ENCODE results near the gene HELB.

The HELB gene

GRCh38 chr12:66354291-66354690 lies 52.0 kb downstream of the HELB start:
- Histone ChIP-seq H2BK5ac (ENCODE audit: low read length) (no peak overlapping the region), H3K4me1 (ENCODE audit: control insufficient read depth in 2 of 2, insufficient read depth in 1 of 2, low read depth in 1 of 2, low read length in 2 of 2) (no peaks in the 10 kb centered on the region), H2AFZ (ENCODE audit: low read length) (no peak overlapping the region), H3K4ac (ENCODE audit: low read length) (no peak overlapping the region), H2BK120ac (ENCODE audit: low read depth, low read length) (no peak overlapping the region), H3K14ac (ENCODE audit: low read length) (no peak overlapping the region), H3K4me2 (ENCODE audit: insufficient read depth, low read length, poor library complexity, severe bottlenecking) (no peak overlapping the region), H3K79me1 (ENCODE audit: low read depth, low read length) (no peaks in the 10 kb centered on the region), H3K36me3 (replicated peaks in 1 of 2; ENCODE audit: control insufficient read depth in 2 of 2, insufficient read depth in 2 of 2, low read length in 2 of 2) (peaks cover 0 to 5% of the 10 kb centered on the region in 2 donors), H3K18ac (ENCODE audit: low read length) (no peak overlapping the region), H3K27me3 (ENCODE audit: control insufficient read depth in 3 of 3, insufficient read depth in 3 of 3, low read depth in 1 of 3, low read length in 3 of 3) (no peaks in the 10 kb centered on the region), H4K8ac (ENCODE audit: low read depth, low read length) (no peak overlapping the region), H2BK15ac (ENCODE audit: low read length) (no peak overlapping the region), H3K9me3 (replicated peaks in 1 of 2; ENCODE audit: control insufficient read depth in 2 of 2, insufficient read depth in 1 of 2, low read depth in 1 of 2, low read length in 2 of 2) (no peaks in the 10 kb centered on the region), H3K9ac (ENCODE audit: low read depth, low read length, poor library complexity) (no peak overlapping the region), H2BK12ac (ENCODE audit: low read length) (no peak overlapping the region), H3K4me3 (ENCODE audit: low read length in 2 of 2) (no peak overlapping the region), H2AK5ac (ENCODE audit: low read depth, low read length) (no peak overlapping the region), H3K23ac (ENCODE audit: low read depth, low read length, poor library complexity) (no peak overlapping the region), H4K91ac (ENCODE audit: low read depth, low read length, poor library complexity) (no peak overlapping the region), H3K27ac (replicated peaks; ENCODE audit: low read length) (no peak overlapping the region)
- no peak for DNase-seq (ENCODE audit: low spot score)
- WGBS, 2 donors (ENCODE audit: extremely low coverage in 2 of 2, insufficient read length in 2 of 2, insufficient replicate concordance in 1 of 2), result no CpG with 5 or more reads among the region's 6 CpGs

DNA sequence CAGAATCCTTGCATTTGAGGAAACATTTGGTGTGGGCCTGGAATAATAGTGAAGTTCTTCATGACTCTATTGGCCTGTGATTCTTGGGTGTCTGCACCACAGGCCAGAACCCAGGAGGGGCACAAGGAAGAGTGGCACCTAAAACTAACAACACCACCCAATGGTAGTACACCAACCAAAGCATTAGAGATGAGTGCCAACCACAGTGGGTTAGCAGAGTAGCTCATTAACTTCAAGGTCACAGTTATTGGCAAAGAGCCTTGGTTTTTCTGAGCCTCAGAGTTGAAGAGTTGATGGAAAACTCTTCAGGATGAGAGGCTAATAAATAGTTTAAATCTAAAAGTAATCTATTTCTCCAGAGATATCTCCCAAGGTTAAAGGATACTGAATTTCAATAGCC lies 57.0 kb downstream of the HELB start:
- H2BK5ac ChIP-seq (ENCODE audit: low read length), result no peak overlapping the region
- no peaks in the 10 kb centered on the region for H3K4me1 ChIP-seq (ENCODE audit: control insufficient read depth in 2 of 2, insufficient read depth in 1 of 2, low read depth in 1 of 2, low read length in 2 of 2)
- H3K4me3 ChIP-seq (ENCODE audit: low read length in 2 of 2), result no peak overlapping the region
- H3K9ac ChIP-seq (ENCODE audit: low read depth, low read length, poor library complexity), result no peak overlapping the region
- H3K23ac ChIP-seq (ENCODE audit: low read depth, low read length, poor library complexity), result no peak overlapping the region
- H2AFZ ChIP-seq (ENCODE audit: low read length), result no peak overlapping the region
- H3K14ac ChIP-seq (ENCODE audit: low read length), result no peak overlapping the region
- H3K27me3 ChIP-seq (ENCODE audit: control insufficient read depth in 3 of 3, insufficient read depth in 3 of 3, low read depth in 1 of 3, low read length in 3 of 3), result no peaks in the 10 kb centered on the region
- no peaks in the 10 kb centered on the region for H3K9me3 ChIP-seq (replicated peaks in 1 of 2; ENCODE audit: control insufficient read depth in 2 of 2, insufficient read depth in 1 of 2, low read depth in 1 of 2, low read length in 2 of 2)
- H3K27ac ChIP-seq (replicated peaks; ENCODE audit: low read length), result no peak overlapping the region
- H3K36me3 ChIP-seq (replicated peaks in 1 of 2; ENCODE audit: control insufficient read depth in 2 of 2, insufficient read depth in 2 of 2, low read length in 2 of 2), result peaks cover 0 to 2% of the 10 kb centered on the region in 2 donors
- H2BK12ac ChIP-seq (ENCODE audit: low read length), result no peak overlapping the region
- H4K91ac ChIP-seq (ENCODE audit: low read depth, low read length, poor library complexity), result no peak overlapping the region
- H3K4ac ChIP-seq (ENCODE audit: low read length), result no peak overlapping the region
- no peak overlapping the region for H2AK5ac ChIP-seq (ENCODE audit: low read depth, low read length)
- DNase-seq (ENCODE audit: low spot score), result no peak
- no peak overlapping the region for H3K18ac ChIP-seq (ENCODE audit: low read length)
- H3K4me2 ChIP-seq (ENCODE audit: insufficient read depth, low read length, poor library complexity, severe bottlenecking), result no peak overlapping the region
- no peak overlapping the region for H4K8ac ChIP-seq (ENCODE audit: low read depth, low read length)
- no peak overlapping the region for H2BK15ac ChIP-seq (ENCODE audit: low read length)
- H2BK120ac ChIP-seq (ENCODE audit: low read depth, low read length), result no peak overlapping the region
- H3K79me1 ChIP-seq (ENCODE audit: low read depth, low read length), result no peaks in the 10 kb centered on the region

DNA sequence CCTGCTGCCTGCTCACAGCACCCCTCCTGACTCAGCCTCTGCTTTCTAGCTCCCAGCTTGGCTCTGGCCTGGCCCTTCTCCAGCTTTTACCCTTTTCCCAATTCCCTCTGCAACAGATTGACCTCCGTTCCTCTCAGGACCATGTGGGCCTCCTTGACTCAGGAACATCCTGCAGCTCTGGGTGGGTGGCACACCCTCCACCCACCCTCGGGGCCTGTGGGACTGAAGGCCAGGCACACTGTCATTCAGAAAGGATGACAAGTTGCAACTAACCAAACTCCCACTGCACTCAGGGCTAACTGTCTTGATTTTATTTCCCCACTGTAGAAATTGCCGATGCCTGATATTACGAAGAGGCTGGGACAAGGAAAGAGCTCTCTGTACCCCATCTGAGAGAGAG lies 59.4 kb downstream of the HELB start:
- H3K4me3 ChIP-seq (ENCODE audit: low read length in 2 of 2), result no peak overlapping the region
- WGBS, 2 donors (ENCODE audit: extremely low coverage in 2 of 2, insufficient read length in 2 of 2, insufficient replicate concordance in 1 of 2), result no CpG with 5 or more reads among the region's 4 CpGs

GRCh38 chr12:66365718-66366490 lies 63.6 kb downstream of the HELB start:
- no peak overlapping the region for H4K91ac ChIP-seq (ENCODE audit: low read depth, low read length, poor library complexity)
- H3K18ac ChIP-seq (ENCODE audit: low read length), result no peak overlapping the region
- H3K9me3 ChIP-seq (replicated peaks in 1 of 2; ENCODE audit: control insufficient read depth in 2 of 2, insufficient read depth in 1 of 2, low read depth in 1 of 2, low read length in 2 of 2), result no peaks in the 10 kb centered on the region
- no peak overlapping the region for H3K4me3 ChIP-seq (ENCODE audit: low read length in 2 of 2)
- no peaks in the 10 kb centered on the region for H3K4me1 ChIP-seq (ENCODE audit: control insufficient read depth in 2 of 2, insufficient read depth in 1 of 2, low read depth in 1 of 2, low read length in 2 of 2)
- H2AK5ac ChIP-seq (ENCODE audit: low read depth, low read length), result no peak overlapping the region
- H3K4me2 ChIP-seq (ENCODE audit: insufficient read depth, low read length, poor library complexity, severe bottlenecking), result no peak overlapping the region
- H2BK12ac ChIP-seq (ENCODE audit: low read length), result no peak overlapping the region
- H3K9ac ChIP-seq (ENCODE audit: low read depth, low read length, poor library complexity), result no peak overlapping the region
- no peak overlapping the region for H3K14ac ChIP-seq (ENCODE audit: low read length)
- H2BK120ac ChIP-seq (ENCODE audit: low read depth, low read length), result no peak overlapping the region
- WGBS, 2 donors (ENCODE audit: extremely low coverage in 2 of 2, insufficient read length in 2 of 2, insufficient replicate concordance in 1 of 2), result no CpG with 5 or more reads among the region's 3 CpGs
- no peak overlapping the region for H3K23ac ChIP-seq (ENCODE audit: low read depth, low read length, poor library complexity)
- no peaks in the 10 kb centered on the region for H3K27me3 ChIP-seq (ENCODE audit: control insufficient read depth in 3 of 3, insufficient read depth in 3 of 3, low read depth in 1 of 3, low read length in 3 of 3)
- H2BK5ac ChIP-seq (ENCODE audit: low read length), result no peak overlapping the region
- no peak overlapping the region for H4K8ac ChIP-seq (ENCODE audit: low read depth, low read length)
- H2AFZ ChIP-seq (ENCODE audit: low read length), result no peak overlapping the region
- peaks cover 0 to 4% of the 10 kb centered on the region in 2 donors for H3K36me3 ChIP-seq (replicated peaks in 1 of 2; ENCODE audit: control insufficient read depth in 2 of 2, insufficient read depth in 2 of 2, low read length in 2 of 2)
- no peak for DNase-seq (ENCODE audit: low spot score)
- H2BK15ac ChIP-seq (ENCODE audit: low read length), result no peak overlapping the region
- no peak overlapping the region for H3K27ac ChIP-seq (replicated peaks; ENCODE audit: low read length)
- no peaks in the 10 kb centered on the region for H3K79me1 ChIP-seq (ENCODE audit: low read depth, low read length)
- no peak overlapping the region for H3K4ac ChIP-seq (ENCODE audit: low read length)

More for the DNA sequence above, 59.4 kb downstream of the HELB start:
- no peak for DNase-seq (ENCODE audit: low spot score)
- H3K36me3 ChIP-seq (replicated peaks in 1 of 2; ENCODE audit: control insufficient read depth in 2 of 2, insufficient read depth in 2 of 2, low read length in 2 of 2), result peaks cover 0 to 2% of the 10 kb centered on the region in 2 donors
- no peak overlapping the region for H2AK5ac ChIP-seq (ENCODE audit: low read depth, low read length)
- H2BK5ac ChIP-seq (ENCODE audit: low read length), result no peak overlapping the region
- H4K91ac ChIP-seq (ENCODE audit: low read depth, low read length, poor library complexity), result no peak overlapping the region
- H3K4me2 ChIP-seq (ENCODE audit: insufficient read depth, low read length, poor library complexity, severe bottlenecking), result no peak overlapping the region
- H2AFZ ChIP-seq (ENCODE audit: low read length), result no peak overlapping the region
- H3K9me3 ChIP-seq (replicated peaks in 1 of 2; ENCODE audit: control insufficient read depth in 2 of 2, insufficient read depth in 1 of 2, low read depth in 1 of 2, low read length in 2 of 2), result no peaks in the 10 kb centered on the region
- no peaks in the 10 kb centered on the region for H3K79me1 ChIP-seq (ENCODE audit: low read depth, low read length)
- H4K8ac ChIP-seq (ENCODE audit: low read depth, low read length), result no peak overlapping the region
- H3K27me3 ChIP-seq (ENCODE audit: control insufficient read depth in 3 of 3, insufficient read depth in 3 of 3, low read depth in 1 of 3, low read length in 3 of 3), result no peaks in the 10 kb centered on the region
- no peak overlapping the region for H3K23ac ChIP-seq (ENCODE audit: low read depth, low read length, poor library complexity)
- H3K4ac ChIP-seq (ENCODE audit: low read length), result no peak overlapping the region
- H3K27ac ChIP-seq (replicated peaks; ENCODE audit: low read length), result no peak overlapping the region
- H3K9ac ChIP-seq (ENCODE audit: low read depth, low read length, poor library complexity), result no peak overlapping the region
- H3K14ac ChIP-seq (ENCODE audit: low read length), result no peak overlapping the region
- no peak overlapping the region for H2BK15ac ChIP-seq (ENCODE audit: low read length)
- H3K4me1 ChIP-seq (ENCODE audit: control insufficient read depth in 2 of 2, insufficient read depth in 1 of 2, low read depth in 1 of 2, low read length in 2 of 2), result no peaks in the 10 kb centered on the region
- H2BK12ac ChIP-seq (ENCODE audit: low read length), result no peak overlapping the region
- no peak overlapping the region for H3K18ac ChIP-seq (ENCODE audit: low read length)
- no peak overlapping the region for H2BK120ac ChIP-seq (ENCODE audit: low read depth, low read length)
